Measurements from ENCODE around the gene SLC9A2.

Gene SLC9A2

GRCh38 chr2:102669401-102669800, 50.0 kb downstream of the SLC9A2 start:
- H3K9me3 ChIP-seq (ENCODE audit: control insufficient read depth, low read length): no peaks in the 10 kb centered on the region
- 57 to 78% methylated on average over 1 of the region's 1 CpG for WGBS, 2 experiments (ENCODE audit: insufficient coverage in 2 of 2)
- H3K36me3 ChIP-seq (ENCODE audit: control insufficient read depth, insufficient read depth, low read length): no peaks in the 10 kb centered on the region
- H3K27ac ChIP-seq (ENCODE audit: low read depth, low read length, severe bottlenecking): no peak overlapping the region
- no peaks in the 10 kb centered on the region for H3K4me1 ChIP-seq (ENCODE audit: control insufficient read depth, insufficient read depth, low read length, poor library complexity, severe bottlenecking)
- H3K4me3 ChIP-seq (ENCODE audit: extremely low read depth, insufficient read depth, low read length, poor library complexity, severe bottlenecking): no peak overlapping the region

GRCh38 chr2:102672107-102672776, 52.9 kb downstream of the SLC9A2 start:
- no peaks in the 10 kb centered on the region for H3K4me1 ChIP-seq (ENCODE audit: control insufficient read depth, insufficient read depth, low read length, poor library complexity, severe bottlenecking)
- no peak overlapping the region for H3K4me3 ChIP-seq (ENCODE audit: extremely low read depth, insufficient read depth, low read length, poor library complexity, severe bottlenecking)
- 92 to 93% methylated on average over 1 of the region's 4 CpGs for WGBS, 2 experiments (ENCODE audit: insufficient coverage in 2 of 2)
- H3K9me3 ChIP-seq (ENCODE audit: control insufficient read depth, low read length): no peaks in the 10 kb centered on the region
- H3K36me3 ChIP-seq (ENCODE audit: control insufficient read depth, insufficient read depth, low read length): no peaks in the 10 kb centered on the region
- no peak overlapping the region for H3K27ac ChIP-seq (ENCODE audit: low read depth, low read length, severe bottlenecking)

- Histone ChIP-seq H3K4me1 (ENCODE audit: control insufficient read depth, insufficient read depth, low read length, poor library complexity, severe bottlenecking) (no peaks in the 10 kb centered on the region), H3K4me3 (ENCODE audit: extremely low read depth, insufficient read depth, low read length, poor library complexity, severe bottlenecking) (no peak overlapping the region), H3K9me3 (ENCODE audit: control insufficient read depth, low read length) (no peaks in the 10 kb centered on the region), H3K36me3 (ENCODE audit: control insufficient read depth, insufficient read depth, low read length) (no peaks in the 10 kb centered on the region), H3K27ac (ENCODE audit: low read depth, low read length, severe bottlenecking) (no peak overlapping the region)
- 100% methylated on average over 1 to 2 of the region's 2 CpGs for WGBS, 2 experiments (ENCODE audit: insufficient coverage in 2 of 2)
These were observed 55.0 kb downstream of the SLC9A2 start for GRCh38 chr2:102674370-102674769.

GRCh38 chr2:102674836-102675235, 55.5 kb downstream of the SLC9A2 start:
- WGBS, 2 experiments (ENCODE audit: insufficient coverage in 2 of 2): 83 to 87% methylated on average over 4 of the region's 4 CpGs
- Histone ChIP-seq H3K4me1 (ENCODE audit: control insufficient read depth, insufficient read depth, low read length, poor library complexity, severe bottlenecking) (no peaks in the 10 kb centered on the region), H3K4me3 (ENCODE audit: extremely low read depth, insufficient read depth, low read length, poor library complexity, severe bottlenecking) (no peak overlapping the region), H3K36me3 (ENCODE audit: control insufficient read depth, insufficient read depth, low read length) (no peaks in the 10 kb centered on the region), H3K27ac (ENCODE audit: low read depth, low read length, severe bottlenecking) (no peak overlapping the region), H3K9me3 (ENCODE audit: control insufficient read depth, low read length) (no peaks in the 10 kb centered on the region)

- no peak overlapping the region for H3K4me3 ChIP-seq (ENCODE audit: extremely low read depth, insufficient read depth, low read length, poor library complexity, severe bottlenecking)
- H3K36me3 ChIP-seq (ENCODE audit: control insufficient read depth, insufficient read depth, low read length): no peaks in the 10 kb centered on the region
- no peaks in the 10 kb centered on the region for H3K9me3 ChIP-seq (ENCODE audit: control insufficient read depth, low read length)
- H3K27ac ChIP-seq (ENCODE audit: low read depth, low read length, severe bottlenecking): no peak overlapping the region
- H3K4me1 ChIP-seq (ENCODE audit: control insufficient read depth, insufficient read depth, low read length, poor library complexity, severe bottlenecking): no peaks in the 10 kb centered on the region
- WGBS, 2 experiments (ENCODE audit: insufficient coverage in 2 of 2): 100% methylated on average over 2 of the region's 4 CpGs; no CpG with 5 or more reads in 1 of the 2 experiments
These were observed 58.2 kb downstream of the SLC9A2 start for GRCh38 chr2:102677244-102678215.

- no peak overlapping the region for H3K4me3 ChIP-seq (ENCODE audit: extremely low read depth, insufficient read depth, low read length, poor library complexity, severe bottlenecking)
- H3K27ac ChIP-seq (ENCODE audit: low read depth, low read length, severe bottlenecking): no peak overlapping the region
- H3K4me1 ChIP-seq (ENCODE audit: control insufficient read depth, insufficient read depth, low read length, poor library complexity, severe bottlenecking): no peaks in the 10 kb centered on the region
- no peaks in the 10 kb centered on the region for H3K36me3 ChIP-seq (ENCODE audit: control insufficient read depth, insufficient read depth, low read length)
- WGBS, 2 experiments (ENCODE audit: insufficient coverage in 2 of 2): 87 to 94% methylated on average over 5 of the region's 5 CpGs
- no peaks in the 10 kb centered on the region for H3K9me3 ChIP-seq (ENCODE audit: control insufficient read depth, low read length)
These were observed 59.1 kb downstream of the SLC9A2 start for GRCh38 chr2:102678442-102678841.

GRCh38 chr2:102686479-102687439, 67.4 kb downstream of the SLC9A2 start:
- 89 to 90% methylated on average over 6 to 7 of the region's 11 CpGs for WGBS, 2 experiments (ENCODE audit: insufficient coverage in 2 of 2)
- no peak overlapping the region for H3K27ac ChIP-seq (ENCODE audit: low read depth, low read length, severe bottlenecking)
- H3K36me3 ChIP-seq (ENCODE audit: control insufficient read depth, insufficient read depth, low read length): no peaks in the 10 kb centered on the region
- H3K4me3 ChIP-seq (ENCODE audit: extremely low read depth, insufficient read depth, low read length, poor library complexity, severe bottlenecking): no peak overlapping the region
- H3K4me1 ChIP-seq (ENCODE audit: control insufficient read depth, insufficient read depth, low read length, poor library complexity, severe bottlenecking): no peaks in the 10 kb centered on the region
- no peaks in the 10 kb centered on the region for H3K9me3 ChIP-seq (ENCODE audit: control insufficient read depth, low read length)

- WGBS, 2 experiments (ENCODE audit: insufficient coverage in 2 of 2): 70 to 73% methylated on average over 5 of the region's 5 CpGs
- no peaks in the 10 kb centered on the region for H3K9me3 ChIP-seq (ENCODE audit: control insufficient read depth, low read length)
- no peaks in the 10 kb centered on the region for H3K36me3 ChIP-seq (ENCODE audit: control insufficient read depth, insufficient read depth, low read length)
- H3K27ac ChIP-seq (ENCODE audit: low read depth, low read length, severe bottlenecking): no peak overlapping the region
- no peak overlapping the region for H3K4me3 ChIP-seq (ENCODE audit: extremely low read depth, insufficient read depth, low read length, poor library complexity, severe bottlenecking)
- no peaks in the 10 kb centered on the region for H3K4me1 ChIP-seq (ENCODE audit: control insufficient read depth, insufficient read depth, low read length, poor library complexity, severe bottlenecking)
These were observed 70.7 kb downstream of the SLC9A2 start for GRCh38 chr2:102690012-102690411.

- no CpG with 5 or more reads among the region's 2 CpGs for WGBS, 2 experiments (ENCODE audit: insufficient coverage in 2 of 2)
- H3K4me1 ChIP-seq (ENCODE audit: control insufficient read depth, insufficient read depth, low read length, poor library complexity, severe bottlenecking): no peaks in the 10 kb centered on the region
- H3K27ac ChIP-seq (ENCODE audit: low read depth, low read length, severe bottlenecking): no peak overlapping the region
- no peak overlapping the region for H3K4me3 ChIP-seq (ENCODE audit: extremely low read depth, insufficient read depth, low read length, poor library complexity, severe bottlenecking)
- no peaks in the 10 kb centered on the region for H3K36me3 ChIP-seq (ENCODE audit: control insufficient read depth, insufficient read depth, low read length)
- no peaks in the 10 kb centered on the region for H3K9me3 ChIP-seq (ENCODE audit: control insufficient read depth, low read length)
These were observed 77.1 kb downstream of the SLC9A2 start for GRCh38 chr2:102696463-102696862.

GRCh38 chr2:102698369-102699111, 79.2 kb downstream of the SLC9A2 start:
- Histone ChIP-seq H3K9me3 (ENCODE audit: control insufficient read depth, low read length) (no peaks in the 10 kb centered on the region), H3K4me3 (ENCODE audit: extremely low read depth, insufficient read depth, low read length, poor library complexity, severe bottlenecking) (no peak overlapping the region), H3K27ac (ENCODE audit: low read depth, low read length, severe bottlenecking) (no peak overlapping the region), H3K36me3 (ENCODE audit: control insufficient read depth, insufficient read depth, low read length) (no peaks in the 10 kb centered on the region), H3K4me1 (ENCODE audit: control insufficient read depth, insufficient read depth, low read length, poor library complexity, severe bottlenecking) (no peaks in the 10 kb centered on the region)
- 81 to 91% methylated on average over 2 to 3 of the region's 6 CpGs for WGBS, 2 experiments (ENCODE audit: insufficient coverage in 2 of 2)
